HUDEP-2 (cell line): Measurements from ENCODE around the gene DHX15.
"Not testable (repeated sequence)": the region's sequence is repeated elsewhere in the genome, so short reads cannot be mapped to it uniquely, and the experiment has no call there.

Experiments used
- DNase-seq, 76 experiments: peaks; one replicate each; lab custom pipeline; 2025; ENCODE audit not compliant: unreplicated experiment in 76 of 76; lab: John Stamatoyannopoulos, UW

The DHX15 gene

DNA sequence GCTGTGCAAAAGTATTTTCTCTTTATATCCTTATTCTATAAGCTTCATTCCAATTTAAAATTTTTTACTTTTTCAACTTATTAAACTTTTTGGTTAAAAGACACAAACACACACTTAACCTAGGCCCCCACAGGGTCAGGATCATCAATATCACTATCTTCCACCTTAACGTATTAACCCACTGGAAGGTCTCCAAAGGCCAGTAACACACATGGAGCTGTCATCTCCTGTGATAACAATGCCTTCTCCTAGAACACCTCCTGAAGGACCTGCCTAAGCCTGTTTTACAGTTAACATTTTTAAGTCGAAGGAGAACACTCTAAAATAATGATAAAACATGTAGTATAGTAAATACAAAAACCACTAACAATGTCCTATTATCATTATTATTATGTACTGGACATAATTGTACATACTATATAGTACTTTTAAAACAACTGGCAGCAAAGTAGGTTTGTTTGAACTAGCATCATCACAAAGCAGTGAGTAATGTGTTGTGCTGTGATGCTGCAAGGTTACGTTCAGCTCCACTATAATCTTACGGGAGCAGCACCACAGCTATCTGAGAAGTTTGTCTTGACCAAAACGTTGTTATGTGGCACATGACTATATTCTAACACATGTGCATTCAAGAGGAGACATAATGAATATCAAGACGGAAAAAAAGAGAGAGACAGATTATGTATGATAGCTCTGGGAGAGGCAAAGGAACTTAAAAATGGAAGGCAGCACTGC, 33.7 kb downstream of the DHX15 start:
- DNase-seq: peak in 42 of 76 experiments; percentile 1 to 69 (median 26)

DNA sequence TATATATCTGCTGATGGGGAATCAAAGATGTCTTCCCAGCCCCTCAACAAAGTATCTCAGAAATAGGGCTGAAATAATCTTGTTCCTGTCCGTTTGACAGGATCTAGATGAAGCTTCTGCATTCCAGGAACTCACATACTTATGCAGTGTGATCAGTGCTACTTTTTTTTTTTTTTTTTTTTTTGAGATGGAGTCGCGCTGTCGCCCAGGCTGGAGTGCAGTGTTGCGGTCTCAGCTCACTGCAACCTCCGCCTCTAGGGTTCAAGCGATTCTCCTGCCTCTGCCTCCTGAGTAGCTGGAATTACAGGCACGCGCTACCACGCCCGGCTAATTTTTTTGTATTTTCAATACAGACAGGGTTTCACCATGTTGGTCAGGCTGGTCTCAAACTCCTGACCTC, 36.4 kb downstream of the DHX15 start:
- no peak for DNase-seq

DNA sequence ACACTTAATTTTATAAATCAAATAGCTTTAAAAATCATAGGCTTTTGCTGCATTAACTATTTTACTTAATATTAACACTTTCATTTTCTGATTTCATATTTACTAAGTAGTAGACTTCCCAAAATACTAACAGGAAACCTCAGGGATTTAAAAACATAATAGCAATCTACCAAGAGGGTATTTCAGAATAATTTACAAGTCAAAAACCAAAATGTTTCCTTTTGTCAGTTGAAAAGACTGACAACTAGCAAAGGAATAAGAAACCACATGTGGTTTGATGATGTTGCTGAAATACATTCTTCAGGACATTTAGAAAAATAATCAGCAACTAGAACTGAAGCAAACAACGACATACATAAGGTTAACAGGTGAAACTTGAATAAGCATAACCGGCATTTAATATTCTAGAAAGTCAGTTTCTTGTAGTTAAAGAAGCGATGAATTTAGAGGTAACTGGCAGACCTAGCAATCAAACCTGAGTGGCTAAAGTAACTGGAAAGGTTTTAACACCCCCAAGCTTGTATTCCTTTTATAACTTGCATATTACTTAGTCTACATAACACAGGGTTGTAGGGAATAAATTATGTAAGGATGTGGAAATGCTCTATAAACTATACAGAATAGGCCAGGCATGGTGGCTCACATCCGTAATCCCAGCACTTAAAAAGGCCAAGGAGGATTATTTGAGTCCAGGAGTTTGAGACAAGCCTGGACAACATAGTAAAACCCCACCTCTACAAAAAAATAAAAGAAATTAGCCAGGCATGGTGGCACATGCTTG, 40.0 kb downstream of the DHX15 start:
- no peak for DNase-seq

DNA sequence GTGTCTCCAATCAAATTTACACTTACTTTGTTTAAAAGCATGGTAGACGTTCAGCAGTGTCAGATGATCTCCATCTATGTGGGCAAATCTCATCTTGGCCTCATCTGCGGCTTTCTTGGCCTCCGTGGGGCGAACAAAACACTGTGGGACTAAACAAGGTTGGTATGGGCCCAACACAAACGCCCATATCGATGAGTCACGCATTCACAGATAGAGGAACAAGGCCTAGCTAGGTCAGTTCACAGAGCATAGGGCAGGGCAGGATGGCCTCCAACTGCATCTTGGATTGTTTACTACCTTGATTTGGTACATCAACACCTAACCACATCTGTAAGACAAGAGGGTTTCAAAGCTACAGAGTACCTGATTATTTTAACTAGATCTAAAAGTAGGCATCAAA, 47.3 kb downstream of the DHX15 start:
- peak in 4 of 76 experiments; percentile 3 to 9 (median 8) for DNase-seq

DNA sequence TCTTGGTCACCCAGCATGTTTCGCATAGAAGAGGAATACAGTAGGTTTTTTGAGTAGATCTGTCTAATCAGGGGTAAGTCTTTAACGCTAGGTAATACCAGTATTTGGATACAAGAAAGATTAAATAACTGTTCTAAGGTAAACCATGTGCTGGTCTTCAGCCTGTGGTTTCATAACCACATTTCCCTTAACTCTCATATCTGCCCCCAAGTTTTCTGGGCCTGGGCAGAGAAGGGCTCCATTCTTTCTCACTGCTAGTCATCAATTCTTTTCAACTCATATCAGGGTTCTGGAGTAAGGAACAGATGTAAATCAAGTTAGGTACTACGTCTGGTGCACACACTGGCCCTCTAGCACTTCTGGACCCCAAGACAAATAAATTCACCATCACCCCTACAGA, 49.0 kb downstream of the DHX15 start:
- DNase-seq: no peak

DNA sequence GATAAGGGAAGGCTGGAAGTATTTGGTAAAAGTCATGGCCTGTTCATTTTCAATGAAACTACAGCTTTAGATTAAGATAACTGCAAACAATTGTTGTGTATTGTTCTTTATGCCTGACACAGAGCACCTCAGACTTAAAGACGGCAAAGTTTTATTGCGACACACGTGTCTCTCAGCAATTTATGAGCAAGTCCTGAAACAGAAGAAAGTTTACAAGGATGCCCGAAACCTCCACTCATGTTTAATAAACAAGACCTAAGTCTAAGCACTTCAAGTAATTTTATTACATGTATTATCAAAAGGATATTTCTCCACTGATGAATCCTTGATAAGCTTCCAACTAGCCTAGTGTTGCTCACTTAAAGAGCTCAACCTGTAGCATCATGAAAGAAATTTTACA, 51.0 kb downstream of the DHX15 start:
- no peak for DNase-seq

DNA sequence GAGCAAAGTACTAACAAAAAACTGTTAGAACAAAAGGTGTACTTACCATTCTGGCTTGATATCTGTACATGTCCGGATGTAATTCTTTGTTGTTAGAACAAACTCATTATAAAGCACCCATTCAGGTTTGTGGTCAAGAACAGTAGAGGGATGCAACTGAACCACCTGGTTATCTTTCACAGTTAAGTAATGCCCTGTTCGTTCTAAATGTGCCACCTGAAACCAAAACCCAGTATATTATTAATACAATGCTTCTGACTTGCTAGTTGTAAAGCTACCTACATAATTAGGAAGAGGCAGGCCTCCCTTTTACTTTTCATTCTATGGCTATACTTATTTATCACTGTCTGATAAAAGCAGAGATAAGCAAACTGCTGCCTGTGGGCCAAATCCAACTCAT, 54.8 kb downstream of the DHX15 start:
- no peak for DNase-seq

DNA sequence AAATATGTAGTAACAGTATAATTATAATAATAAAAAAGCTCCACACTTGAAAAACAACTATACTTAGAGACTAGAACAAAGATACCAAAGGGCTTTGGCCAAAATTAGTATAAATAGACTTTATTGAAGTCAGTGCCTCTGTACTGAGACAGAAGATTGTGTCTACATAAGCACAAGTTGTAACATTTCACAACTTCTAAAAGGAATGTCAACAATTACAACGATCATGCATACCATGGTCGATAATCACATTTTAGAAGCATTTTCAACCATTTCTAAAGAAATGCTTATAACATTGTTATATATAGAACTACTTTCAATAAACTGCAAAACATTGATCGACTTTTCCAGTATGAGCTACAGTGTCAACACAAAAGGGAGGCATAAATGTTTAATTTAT, 57.0 kb downstream of the DHX15 start:
- DNase-seq: no peak

DNA sequence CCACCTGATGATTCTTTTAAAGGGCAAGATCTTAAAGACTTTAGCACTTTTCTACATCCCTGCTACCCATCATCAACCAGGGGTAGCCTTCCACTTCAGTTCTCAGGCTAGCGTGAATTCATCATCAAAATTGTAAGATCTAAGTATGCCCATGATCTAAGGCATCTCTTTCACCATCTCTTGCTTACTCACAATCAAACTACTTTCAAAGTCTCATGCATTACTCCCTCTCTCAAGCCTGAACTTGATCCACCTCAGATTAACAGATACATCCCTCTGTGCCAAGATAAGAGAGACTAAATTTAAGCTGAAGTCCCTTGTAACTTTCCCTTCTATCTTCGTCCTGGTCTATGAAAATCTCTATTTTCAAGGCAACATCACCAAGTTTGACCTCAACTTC, 62.8 kb downstream of the DHX15 start:
- no peak for DNase-seq

DNA sequence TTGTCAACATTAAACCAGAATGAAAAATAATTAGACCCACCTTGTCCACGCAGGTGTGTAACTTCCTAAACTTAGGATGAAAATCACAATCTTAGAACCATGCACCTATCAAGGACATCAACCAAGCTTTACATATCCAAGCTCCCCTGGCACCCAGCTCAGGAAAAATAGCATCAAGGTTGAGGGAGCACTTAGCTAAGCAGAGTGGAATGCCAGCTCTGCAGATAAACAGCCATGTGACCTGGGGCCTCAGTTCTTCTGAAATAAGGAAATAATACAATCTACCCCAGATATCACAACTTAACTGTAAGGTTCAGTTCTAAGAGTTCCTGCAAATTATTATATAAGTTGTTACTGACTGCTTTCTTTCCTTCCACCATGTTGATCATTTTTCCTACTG, 64.7 kb downstream of the DHX15 start:
- no peak for DNase-seq

DNA sequence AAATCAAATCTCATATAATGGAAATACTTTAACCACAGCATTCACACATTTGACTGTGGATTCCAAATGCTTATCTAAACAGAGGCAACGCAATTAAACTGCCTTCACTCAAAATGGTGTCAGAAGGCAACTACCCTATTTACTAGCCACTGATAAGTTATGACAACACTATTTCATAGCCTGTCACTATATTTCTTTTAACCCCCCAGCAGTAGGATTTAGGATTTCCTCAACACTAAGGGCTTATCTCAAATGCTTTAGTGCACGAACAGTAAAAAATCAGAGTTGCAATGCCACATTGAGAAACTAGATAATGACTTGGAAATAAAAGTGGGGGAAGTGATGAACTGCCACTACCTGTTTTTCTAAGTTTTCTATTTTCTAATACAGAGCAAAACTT, 66.7 kb downstream of the DHX15 start:
- DNase-seq: peak in 1 of 76 experiments; percentile 3

DNA sequence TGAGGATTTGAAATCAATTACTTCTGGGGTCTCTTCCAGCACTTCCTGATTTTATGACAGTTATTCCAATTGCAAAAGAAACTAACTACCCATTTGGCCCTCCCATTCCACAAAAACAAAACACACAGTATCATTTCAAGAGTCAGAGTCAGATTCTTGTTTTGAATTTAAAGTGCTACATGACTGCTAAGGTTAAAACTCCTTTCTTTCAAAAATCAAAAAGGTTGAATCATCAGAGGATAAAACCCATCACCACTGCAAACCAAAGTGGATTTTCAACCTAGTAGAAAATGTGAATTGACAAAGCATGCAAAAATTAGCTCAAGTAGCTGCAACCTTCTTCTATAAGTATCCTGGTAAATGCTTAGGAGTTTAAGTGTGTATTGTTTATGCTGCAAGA, 67.4 kb downstream of the DHX15 start:
- DNase-seq: no peak

DNA sequence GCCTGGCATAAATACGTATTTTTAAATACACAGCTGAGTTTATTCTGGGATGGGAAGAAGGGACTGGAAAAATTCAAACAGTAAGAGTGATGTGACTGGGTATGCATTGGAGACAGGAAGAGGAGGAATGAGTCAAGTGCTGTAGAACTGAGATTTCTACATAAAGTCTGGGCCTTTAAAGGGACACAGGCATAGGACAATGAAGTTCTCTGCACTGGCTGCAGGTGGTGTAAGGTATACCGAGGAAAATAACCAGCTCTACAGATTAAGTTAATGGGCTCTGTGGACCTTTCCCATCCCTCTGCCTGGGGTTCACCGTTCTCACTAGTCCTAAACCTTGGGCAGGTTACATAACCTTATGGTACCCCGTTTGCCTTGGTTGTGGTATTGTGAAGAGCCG, 68.7 kb downstream of the DHX15 start:
- no peak for DNase-seq

DNA sequence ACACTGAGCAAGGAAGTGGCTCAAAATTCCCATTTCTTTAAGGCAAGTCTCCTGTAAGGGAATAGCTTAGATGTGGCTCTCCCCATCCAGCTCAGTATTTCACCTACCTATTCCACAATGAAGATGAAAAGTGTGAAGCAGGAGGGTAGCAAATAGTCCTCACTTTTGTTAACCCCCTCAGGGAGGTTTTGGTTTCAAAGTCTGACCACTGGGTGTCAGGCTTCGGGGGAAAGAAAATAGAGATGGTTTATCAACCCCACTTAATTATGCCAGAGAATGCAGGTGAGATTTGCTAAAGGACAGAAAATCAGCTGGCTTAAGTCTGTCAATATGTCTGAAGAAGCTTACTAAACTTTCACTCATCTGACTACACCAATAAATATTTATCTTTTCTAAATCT, 69.5 kb downstream of the DHX15 start:
- DNase-seq: peak in 2 of 76 experiments; percentile 1 to 5

DNA sequence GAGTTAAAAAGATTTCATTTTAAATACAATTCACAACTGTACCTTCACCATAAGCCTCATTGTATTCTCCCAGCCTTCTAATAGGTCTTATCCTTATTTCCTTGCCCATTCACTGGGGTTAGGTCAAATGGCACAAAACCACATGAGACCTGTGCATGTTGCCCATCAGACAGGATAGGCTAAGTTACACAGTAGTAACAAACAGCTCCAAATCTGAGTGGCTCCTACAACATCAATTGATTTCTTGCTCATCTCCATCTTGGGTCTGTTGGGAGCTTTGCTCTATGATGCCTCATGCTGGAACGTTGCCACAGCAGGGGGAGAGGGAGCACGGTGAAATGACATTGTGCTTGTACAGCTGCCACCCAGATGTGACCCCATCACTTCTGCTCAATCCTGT, 70.6 kb downstream of the DHX15 start:
- DNase-seq: no peak

DNA sequence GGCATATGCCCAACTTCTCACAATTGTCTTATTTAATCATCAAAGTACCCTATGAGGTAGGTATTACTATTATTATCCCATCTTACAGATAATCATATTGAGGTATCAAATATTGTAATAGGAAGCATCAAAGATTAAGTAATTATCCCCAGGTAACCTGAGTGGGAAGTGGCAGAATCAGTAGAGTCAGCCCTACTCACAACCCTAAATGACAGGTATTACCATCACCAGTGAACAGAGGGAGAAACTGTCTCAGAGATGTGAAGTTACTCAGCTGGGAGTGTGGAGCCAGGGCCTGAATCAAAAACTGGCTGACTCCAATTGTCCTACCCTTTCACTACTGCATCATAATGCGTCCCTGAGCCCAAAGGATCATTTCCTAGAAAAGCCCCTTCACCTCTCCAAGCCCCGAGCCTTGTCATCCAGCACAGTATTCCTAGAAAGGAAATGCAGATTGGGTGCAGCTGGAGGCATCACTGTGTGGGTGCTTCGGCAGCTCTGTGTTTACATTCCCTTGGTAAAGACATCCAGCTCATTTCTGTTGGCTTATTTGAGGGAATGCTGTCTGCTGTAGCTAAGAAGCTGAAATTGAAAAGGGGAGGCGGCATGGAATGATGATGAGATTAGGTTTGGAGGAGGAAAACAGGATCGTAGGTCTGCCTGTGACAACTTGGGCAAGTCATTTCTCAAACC, 72.8 kb downstream of the DHX15 start:
- DNase-seq: no peak

DNA sequence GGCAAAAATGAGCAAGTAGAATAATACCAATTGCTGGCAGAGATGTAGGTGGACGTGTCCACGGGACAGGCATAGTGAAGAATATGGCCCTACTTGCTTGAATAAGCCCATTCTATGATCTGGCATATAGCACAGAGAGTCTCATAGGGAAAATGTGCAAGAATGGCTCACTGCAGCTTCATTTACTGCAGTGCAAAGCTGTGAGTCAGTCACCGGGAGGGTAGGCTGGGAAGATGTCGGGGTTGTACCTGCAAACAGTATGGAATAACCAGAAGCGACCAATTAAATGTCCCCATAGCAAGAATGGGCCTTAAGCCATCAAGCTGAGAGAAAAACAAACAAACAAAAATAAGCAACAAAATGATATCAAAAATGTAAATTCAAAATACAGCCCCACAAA, 74.3 kb downstream of the DHX15 start:
- DNase-seq: no peak

DNA sequence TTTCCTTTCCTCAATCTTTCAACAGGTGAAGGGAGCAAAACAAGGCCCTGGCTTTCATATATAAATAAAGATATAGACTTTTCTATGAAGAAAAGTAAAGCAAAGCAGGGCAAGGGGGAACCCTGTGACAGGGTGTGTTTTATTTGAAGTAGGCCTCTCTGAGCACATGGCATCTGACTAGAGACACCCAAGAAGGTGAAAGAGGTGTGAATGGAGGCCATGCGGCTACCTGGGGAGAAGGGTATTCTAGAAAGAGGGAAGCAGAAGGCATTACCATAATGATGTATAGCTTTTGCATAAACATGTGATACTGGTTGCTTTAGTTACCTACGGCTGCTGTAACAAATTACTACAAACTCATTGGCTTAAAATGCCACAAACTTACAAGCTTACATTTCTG, 75.8 kb downstream of the DHX15 start:
- no peak for DNase-seq

DNA sequence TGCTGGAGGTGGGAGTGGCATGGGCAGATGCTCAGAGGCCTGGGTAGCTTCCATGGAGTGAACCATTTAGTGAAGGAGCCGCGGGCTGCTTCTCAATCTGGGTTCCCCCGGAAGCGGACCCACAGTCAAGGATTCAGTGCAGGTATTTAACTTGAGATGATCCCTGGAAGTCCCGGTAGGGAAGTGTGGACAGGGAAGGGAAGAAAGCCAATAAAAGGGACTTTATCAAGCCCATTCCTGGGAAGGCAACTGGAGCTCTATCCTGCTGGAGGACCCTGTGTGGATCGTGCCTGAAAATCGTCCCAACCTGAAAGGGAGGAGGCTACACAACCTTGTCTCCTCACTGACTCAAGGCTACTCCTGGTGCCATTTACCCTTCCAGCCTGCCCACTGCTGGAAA, 76.9 kb downstream of the DHX15 start:
- DNase-seq: no peak

DNA sequence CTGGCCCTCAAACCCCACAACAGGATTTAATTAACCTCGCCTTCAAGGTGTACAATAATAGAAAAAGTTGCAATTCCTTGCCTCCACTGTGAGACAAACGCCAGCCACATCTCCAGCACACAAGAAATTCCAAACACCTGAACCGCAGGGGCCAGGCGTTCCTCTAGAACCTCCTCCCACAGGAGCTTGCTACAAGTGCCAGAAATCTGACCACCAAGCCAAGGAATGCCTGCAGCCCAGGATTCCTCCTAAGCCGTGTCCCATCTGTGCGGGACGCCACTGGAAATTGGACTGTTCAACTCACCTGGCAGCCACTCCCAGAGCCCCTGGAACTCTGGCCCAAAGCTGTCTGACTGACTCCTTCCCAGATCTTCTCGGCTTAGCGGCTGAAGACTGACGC, 81.3 kb downstream of the DHX15 start:
- not testable (repeated sequence) for DNase-seq

DNA sequence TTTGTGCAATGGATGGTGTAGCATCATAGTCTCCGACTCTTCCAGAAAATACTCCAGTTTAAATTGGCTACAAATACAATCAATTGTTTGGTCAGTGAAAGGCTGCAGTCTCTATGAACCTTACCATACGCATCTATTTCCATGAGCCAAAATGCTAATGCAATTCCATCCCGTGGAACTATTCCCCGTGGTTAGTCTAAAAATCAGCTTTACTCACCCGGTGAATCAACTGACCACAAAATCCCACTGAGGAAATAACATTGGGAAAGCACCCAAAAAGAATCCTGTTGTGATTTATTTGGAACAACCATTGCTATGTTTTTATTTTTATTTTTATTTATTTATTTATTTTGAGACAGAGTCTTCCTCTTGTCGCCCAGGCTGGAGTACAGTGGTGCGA, 87.1 kb downstream of the DHX15 start:
- no peak for DNase-seq

DNA sequence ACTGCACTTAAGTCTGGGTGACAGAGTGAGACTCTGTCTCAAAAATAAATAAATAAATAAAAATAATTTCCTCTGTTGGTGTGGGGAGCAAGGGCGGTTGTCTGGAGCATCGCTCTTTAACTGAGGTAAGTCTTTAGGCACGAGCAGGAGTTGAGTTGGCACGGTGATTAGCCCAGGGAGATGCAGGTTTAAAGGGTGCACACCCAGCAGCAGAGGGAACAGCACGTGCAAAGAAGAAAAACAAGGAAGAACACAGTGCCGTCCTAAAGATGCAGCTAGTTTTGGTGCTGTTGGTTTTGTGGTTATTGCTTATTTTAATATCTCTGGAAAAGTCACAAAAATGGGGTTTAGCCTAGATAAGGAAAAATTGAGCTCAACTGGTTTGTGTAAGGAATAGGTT, 87.8 kb downstream of the DHX15 start:
- no peak for DNase-seq
